Fibroblast of lung (primary cell): Measurements from ENCODE around the gene PRG3.

ENCODE experiments used
- CTCF ChIP-seq, 2 donors: IDR thresholded peaks in 1 of 2; conservative IDR thresholded peaks in 1 of 2; 1 replicate in 1 of 2; 2 replicates in 1 of 2; pipeline ENCODE4 v1.5.1; 2011 to 2012; ENCODE audit warnings: low read length in 2 of 2, control low read depth in 1 of 2, inconsistent platforms in 1 of 2, low read depth in 1 of 2, mild to moderate bottlenecking in 1 of 2
- EZH2 ChIP-seq: IDR thresholded peaks from 2 replicates; pipeline ENCODE4 v1.5.1; 2012; ENCODE audit warnings: low read length, control low read depth, mild to moderate bottlenecking; ENCODE audit errors: missing control alignments

- no peak for TF ChIP-seq CTCF (conservative IDR thresholded peaks at IDR 0.05 in 1 of 2, IDR thresholded peaks at IDR 0.05 in 1 of 2; ENCODE audit: low read depth in 1 of 2, low read length in 2 of 2)
- no peak for TF ChIP-seq EZH2
Observed at GRCh38 chr11:57426439-57426928, 45.5 kb upstream of the PRG3 start.
